HepG2 (cell line): ENCODE results near the gene IFIT3. TPM values are rescaled to one million over a fixed set of nuclear protein-coding genes. Genes with fewer than 3 reads are reported as not detected.

ENCODE experiments used
- CCDC6 ChIP-seq: sonication (generic); formaldehyde crosslinking; IDR thresholded peaks from 2 replicates; pipeline ENCODE4 v1.8.1; 2022; ENCODE audit warnings: mild to moderate bottlenecking, missing genetic modification reagents, moderate library complexity
- CSRNP1 ChIP-seq: sonication (generic); formaldehyde crosslinking; IDR thresholded peaks from 2 replicates; pipeline ENCODE4 v1.8.1; 2023; ENCODE audit warnings: mild to moderate bottlenecking, missing genetic modification reagents
- HNF1B ChIP-seq: sonication (generic); formaldehyde crosslinking; IDR thresholded peaks from 2 replicates; pipeline ENCODE4 v1.5.1; 2020; ENCODE audit warnings: mild to moderate bottlenecking, moderate library complexity, missing genetic modification reagents
- KDM2A ChIP-seq: sonication (generic); formaldehyde crosslinking; IDR thresholded peaks from 2 replicates; pipeline ENCODE4 v1.4.0; 2020; ENCODE audit warnings: low read depth, missing genetic modification reagents, borderline replicate concordance
- KLF11 ChIP-seq: IDR thresholded peaks from 2 replicates; pipeline ENCODE4 v1.6.1; 2016; ENCODE audit warnings: missing compliant biosample characterization
- KLF15 ChIP-seq: sonication (generic); formaldehyde crosslinking; IDR thresholded peaks from 2 replicates; pipeline ENCODE4 v1.8.1; 2023; ENCODE audit warnings: borderline replicate concordance, mild to moderate bottlenecking, inconsistent platforms, missing genetic modification reagents, mixed read lengths
- MAX ChIP-seq: IDR thresholded peaks from 2 replicates; pipeline ENCODE4 v1.6.1; 2012; ENCODE audit warnings: inconsistent platforms
- PCBP1 ChIP-seq: fragments of 200-400 bp; formaldehyde crosslinking; IDR thresholded peaks from 2 replicates; pipeline ENCODE4 v1.6.1; 2017; ENCODE audit warnings: mild to moderate bottlenecking, low read depth, low read length, borderline replicate concordance
- PHF21A ChIP-seq: sonication (generic); formaldehyde crosslinking; IDR thresholded peaks from 2 replicates; pipeline ENCODE4 v1.5.0; 2020; ENCODE audit warnings: mild to moderate bottlenecking, missing genetic modification reagents
- THAP7 ChIP-seq: sonication (generic); formaldehyde crosslinking; IDR thresholded peaks from 2 replicates; pipeline ENCODE4 v1.8.1; 2023; ENCODE audit warnings: mild to moderate bottlenecking, missing genetic modification reagents
- U2AF2 ChIP-seq: fragments of 200-400 bp; formaldehyde crosslinking; IDR thresholded peaks from 2 replicates; pipeline ENCODE4 v1.6.1; 2017; ENCODE audit warnings: low read depth, mild to moderate bottlenecking, low read length
- ZFP36L1 ChIP-seq: sonication (generic); formaldehyde crosslinking; IDR thresholded peaks from 2 replicates; pipeline ENCODE4 v1.8.0; 2022; ENCODE audit warnings: mild to moderate bottlenecking, missing genetic modification reagents, moderate library complexity
- ZNF44 ChIP-seq: sonication (generic); formaldehyde crosslinking; IDR thresholded peaks from 2 replicates; pipeline ENCODE4 v1.5.1; 2020; ENCODE audit warnings: mild to moderate bottlenecking, missing genetic modification reagents
- ZNF563 ChIP-seq: sonication (generic); formaldehyde crosslinking; IDR thresholded peaks from 2 replicates; pipeline ENCODE4 v1.8.0; 2022; ENCODE audit warnings: mild to moderate bottlenecking, moderate library complexity, missing genetic modification reagents
- ZNF850 ChIP-seq: sonication (generic); formaldehyde crosslinking; conservative IDR thresholded peaks from 2 replicates; pipeline ENCODE4 v1.9.0; 2021; ENCODE audit warnings: mild to moderate bottlenecking, missing genetic modification reagents
- polyA plus RNA-seq, 8 experiments: library from polyadenylated mRNA; depleted of rRNA in 3 of 8; stranded (reverse) in 7 of 8; unstranded in 1 of 8; fragments of >200 nt; fragmentation: Illumina TruSeq in 4 of 8; extraction: Trizol in 4 of 8; gene quantifications; 2 replicates each; pipeline versions ENCODE4 v1.2.1 to v1.2.3, GENCODE V29; 2011 to 2016; ENCODE audit warnings: low read depth in 4 of 8, missing spikeins in 1 of 8, mixed read lengths in 1 of 8; ENCODE audit not compliant: insufficient read depth in 1 of 8
- total RNA-seq, 5 experiments: library from RNA; depleted of rRNA; stranded (reverse); fragments of >200 nt; fragmentation: Illumina TruSeq; extraction: Trizol; gene quantifications; 2 replicates each; pipeline ENCODE4 v1.2.3, GENCODE V29; 2016; ENCODE audit warnings: low read depth in 1 of 5
- TF ChIP-seq, protein P1 (sequence below): sonication (generic); formaldehyde crosslinking; IDR thresholded peaks from 2 replicates; pipeline ENCODE4 v1.5.0; 2020; ENCODE audit warnings: missing genetic modification reagents
- TF ChIP-seq, protein P2 (sequence below): sonication (generic); formaldehyde crosslinking; IDR thresholded peaks from 2 replicates; pipeline ENCODE4 v1.8.0; 2023; ENCODE audit warnings: mild to moderate bottlenecking, missing genetic modification reagents
- TF ChIP-seq, protein P3 (sequence below): sonication (generic); formaldehyde crosslinking; IDR thresholded peaks from 2 replicates; pipeline ENCODE4 v1.4.0; 2020; ENCODE audit warnings: missing genetic modification reagents
- TF ChIP-seq, protein P4 (sequence below): sonication (generic); formaldehyde crosslinking; IDR thresholded peaks from 2 replicates; pipeline ENCODE4 v1.5.1; 2020; ENCODE audit warnings: mild to moderate bottlenecking, missing genetic modification reagents, moderate library complexity

Gene IFIT3
- total and polyA plus RNA-seq, 2 of the 13 experiments (the other 11 are each of a cell fraction or from before 2014, with no cell fraction given), result 0.48 to 3.1 TPM

DNA sequence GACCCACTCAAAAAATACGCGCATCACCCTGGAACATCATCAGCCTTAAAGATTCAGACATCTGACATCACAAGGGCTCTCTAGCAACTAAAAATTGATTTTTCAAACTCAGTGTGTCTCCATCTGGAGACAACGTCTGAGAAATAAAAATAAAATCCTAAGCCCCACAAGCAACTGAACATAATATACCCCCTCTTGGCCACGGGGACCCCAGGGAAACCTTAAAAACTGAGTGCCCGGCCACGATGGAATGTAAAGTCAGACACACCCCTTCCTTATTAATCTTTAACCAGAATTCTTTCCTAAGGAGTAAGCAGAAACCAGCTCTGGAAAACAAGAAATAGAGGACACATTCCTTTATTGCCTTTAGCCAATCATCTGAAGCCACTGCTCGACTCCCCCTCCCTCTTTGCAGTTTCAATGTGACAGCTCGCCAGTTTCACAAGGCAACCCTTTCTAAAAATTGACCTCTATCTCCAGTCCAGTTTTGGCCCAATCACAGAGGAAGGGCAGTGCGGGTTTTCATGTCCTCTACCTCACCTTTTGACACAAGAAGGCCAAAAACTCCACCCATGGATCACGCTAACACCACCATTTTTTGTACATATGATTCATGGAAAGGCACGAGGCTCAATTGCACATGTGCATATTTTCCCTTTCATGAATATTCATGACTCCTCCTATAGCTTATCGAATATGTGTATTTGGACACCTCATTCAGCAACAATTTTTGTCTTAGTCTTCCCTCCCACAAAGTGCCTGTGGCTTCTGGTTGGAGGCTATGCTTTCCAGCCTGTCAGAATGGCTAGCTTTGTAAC is 24.2 kb downstream of the IFIT3 start (continued):
- TF ChIP-seq U2AF2 (no peak), CSRNP1 (CRISPR knock-in tag) (no peak), PHF21A (0 out of 2 replicates have a peak, but pooled peaks have one; percentile 25), PCBP1 (no peak), ZNF850 (CRISPR knock-in tag) (no peak), THAP7 (CRISPR knock-in tag) (no peak), ZFP36L1 (CRISPR knock-in tag) (no peak), CCDC6 (CRISPR knock-in tag) (no peak), HNF1B (CRISPR knock-in tag) (0 out of 2 replicates have a peak, but pooled peaks have one; percentile 14), ZNF563 (no peak), KLF11 (CRISPR knock-in tag) (no peak), KDM2A (no peak), MAX (peak; percentile 41; the same call in 1 of the 2 replicates), KLF15 (CRISPR knock-in tag) (no peak), ZNF44 (CRISPR knock-in tag) (no peak)
- TF ChIP-seq, protein P1, sequence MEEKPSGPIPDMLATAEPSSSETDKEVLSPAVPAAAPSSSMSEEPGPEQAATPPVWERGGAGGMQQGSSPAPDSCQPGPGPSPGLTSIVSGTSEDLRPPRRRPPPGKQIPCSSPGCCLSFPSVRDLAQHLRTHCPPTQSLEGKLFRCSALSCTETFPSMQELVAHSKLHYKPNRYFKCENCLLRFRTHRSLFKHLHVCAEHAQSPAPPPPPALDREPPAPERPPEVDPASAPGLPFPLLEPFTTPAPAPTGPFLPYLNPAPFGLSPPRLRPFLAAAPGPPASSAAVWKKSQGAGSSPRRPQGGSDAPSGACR, result no peak
- TF ChIP-seq, protein P2, sequence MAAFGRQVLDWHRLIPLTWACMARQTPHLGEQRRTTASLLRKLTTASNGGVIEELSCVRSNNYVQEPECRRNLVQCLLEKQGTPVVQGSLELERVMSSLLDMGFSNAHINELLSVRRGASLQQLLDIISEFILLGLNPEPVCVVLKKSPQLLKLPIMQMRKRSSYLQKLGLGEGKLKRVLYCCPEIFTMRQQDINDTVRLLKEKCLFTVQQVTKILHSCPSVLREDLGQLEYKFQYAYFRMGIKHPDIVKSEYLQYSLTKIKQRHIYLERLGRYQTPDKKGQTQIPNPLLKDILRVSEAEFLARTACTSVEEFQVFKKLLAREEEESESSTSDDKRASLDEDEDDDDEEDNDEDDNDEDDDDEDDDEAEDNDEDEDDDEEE (CRISPR knock-in tag), result no peak
- TF ChIP-seq, protein P3, sequence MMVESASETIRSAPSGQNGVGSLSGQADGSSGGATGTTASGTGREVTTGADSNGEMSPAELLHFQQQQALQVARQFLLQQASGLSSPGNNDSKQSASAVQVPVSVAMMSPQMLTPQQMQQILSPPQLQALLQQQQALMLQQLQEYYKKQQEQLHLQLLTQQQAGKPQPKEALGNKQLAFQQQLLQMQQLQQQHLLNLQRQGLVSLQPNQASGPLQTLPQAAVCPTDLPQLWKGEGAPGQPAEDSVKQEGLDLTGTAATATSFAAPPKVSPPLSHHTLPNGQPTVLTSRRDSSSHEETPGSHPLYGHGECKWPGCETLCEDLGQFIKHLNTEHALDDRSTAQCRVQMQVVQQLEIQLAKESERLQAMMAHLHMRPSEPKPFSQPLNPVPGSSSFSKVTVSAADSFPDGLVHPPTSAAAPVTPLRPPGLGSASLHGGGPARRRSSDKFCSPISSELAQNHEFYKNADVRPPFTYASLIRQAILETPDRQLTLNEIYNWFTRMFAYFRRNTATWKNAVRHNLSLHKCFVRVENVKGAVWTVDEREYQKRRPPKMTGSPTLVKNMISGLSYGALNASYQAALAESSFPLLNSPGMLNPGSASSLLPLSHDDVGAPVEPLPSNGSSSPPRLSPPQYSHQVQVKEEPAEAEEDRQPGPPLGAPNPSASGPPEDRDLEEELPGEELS, result peak; percentile 18; the same call in 1 of the 2 replicates
- TF ChIP-seq, protein P4, sequence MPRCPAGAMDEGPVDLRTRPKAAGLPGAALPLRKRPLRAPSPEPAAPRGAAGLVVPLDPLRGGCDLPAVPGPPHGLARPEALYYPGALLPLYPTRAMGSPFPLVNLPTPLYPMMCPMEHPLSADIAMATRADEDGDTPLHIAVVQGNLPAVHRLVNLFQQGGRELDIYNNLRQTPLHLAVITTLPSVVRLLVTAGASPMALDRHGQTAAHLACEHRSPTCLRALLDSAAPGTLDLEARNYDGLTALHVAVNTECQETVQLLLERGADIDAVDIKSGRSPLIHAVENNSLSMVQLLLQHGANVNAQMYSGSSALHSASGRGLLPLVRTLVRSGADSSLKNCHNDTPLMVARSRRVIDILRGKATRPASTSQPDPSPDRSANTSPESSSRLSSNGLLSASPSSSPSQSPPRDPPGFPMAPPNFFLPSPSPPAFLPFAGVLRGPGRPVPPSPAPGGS, result no peak
